ENCODE data around the gene EFNB2.

The EFNB2 gene
- total RNA-seq: 8.1 reads per million, percentile 28 among the genes with 10 or more reads in this experiment

GRCh38 chr13:106535552-106536243, at the start of gene EFNB2:
TSS of gene EFNB2 (minus strand) at chr13:106535662. CDS start at chr13:106534964, 698 bp downstream.
- peak; percentile 79 for DNase-seq

GRCh38 chr13:106581225-106581624, 45.8 kb upstream of the EFNB2 start:
- DNase-seq: no peak

- DNase-seq: no peak
Measured at GRCh38 chr13:106575896-106576295, 40.4 kb upstream of the EFNB2 start.

GRCh38 chr13:106573868-106574267, 38.4 kb upstream of the EFNB2 start:
- DNase-seq: no peak

- no peak for DNase-seq
Measured at GRCh38 chr13:106573284-106573846, 37.9 kb upstream of the EFNB2 start.

- DNase-seq: peak; percentile 48
Measured at GRCh38 chr13:106570299-106570852, 34.9 kb upstream of the EFNB2 start.

GRCh38 chr13:106569233-106570095, 34.0 kb upstream of the EFNB2 start:
- no peak for DNase-seq

GRCh38 chr13:106568299-106569003, 33.0 kb upstream of the EFNB2 start:
- DNase-seq: no peak

GRCh38 chr13:106567474-106568298, 32.2 kb upstream of the EFNB2 start, which contains the start of gene ARGLU1:
TSS of gene ARGLU1 (minus strand) at chr13:106568137. CDS start at chr13:106567919, 218 bp downstream.
- peak; percentile 95 for DNase-seq

GRCh38 chr13:106566641-106567473, 31.4 kb upstream of the EFNB2 start:
- peak; percentile 9 for DNase-seq

- no peak for DNase-seq
Measured at GRCh38 chr13:106565127-106565775, 29.8 kb upstream of the EFNB2 start.

GRCh38 chr13:106562301-106562700, 26.8 kb upstream of the EFNB2 start:
- DNase-seq: no peak

GRCh38 chr13:106561551-106562170, 26.2 kb upstream of the EFNB2 start:
- no peak for DNase-seq

GRCh38 chr13:106560821-106561220, 25.4 kb upstream of the EFNB2 start:
- no peak for DNase-seq

GRCh38 chr13:106558527-106558926, 23.1 kb upstream of the EFNB2 start:
- no peak for DNase-seq

GRCh38 chr13:106555631-106556328, 20.3 kb upstream of the EFNB2 start:
- no peak for DNase-seq

GRCh38 chr13:106551751-106552150, 16.3 kb upstream of the EFNB2 start:
- no peak for DNase-seq

GRCh38 chr13:106551350-106551749, 15.9 kb upstream of the EFNB2 start:
- DNase-seq: no peak
